ENCODE data around the gene MIA.

The MIA gene

GRCh38 chr19:40803170-40803856, 28.0 kb downstream of the MIA start:
- H3K27ac ChIP-seq (ENCODE audit: low read length): no peak overlapping the region
- H3K4me3 ChIP-seq (ENCODE audit: low read length): no peak overlapping the region
- no peaks in the 10 kb centered on the region for H3K27me3 ChIP-seq (ENCODE audit: control insufficient read depth, insufficient read depth, low read length)
- H3K4me1 ChIP-seq (ENCODE audit: control insufficient read depth, insufficient read depth, low read length): peaks cover 7% of the 10 kb centered on the region
- no peak for DNase-seq (ENCODE audit: low read depth, low spot score)
- H3K9me3 ChIP-seq (ENCODE audit: control insufficient read depth, insufficient read depth, low read length): no peaks in the 10 kb centered on the region
- WGBS (ENCODE audit: insufficient coverage, insufficient read length): no CpG with 5 or more reads among the region's 9 CpGs
- peaks cover 23% of the 10 kb centered on the region for H3K36me3 ChIP-seq (ENCODE audit: control insufficient read depth, insufficient read depth, low read length)

- no peak overlapping the region for H3K27ac ChIP-seq (ENCODE audit: low read length)
- H3K4me3 ChIP-seq (ENCODE audit: low read length): no peak overlapping the region
- WGBS (ENCODE audit: insufficient coverage, insufficient read length): no CpG with 5 or more reads among the region's 6 CpGs
- no peaks in the 10 kb centered on the region for H3K9me3 ChIP-seq (ENCODE audit: control insufficient read depth, insufficient read depth, low read length)
- no peaks in the 10 kb centered on the region for H3K27me3 ChIP-seq (ENCODE audit: control insufficient read depth, insufficient read depth, low read length)
- H3K36me3 ChIP-seq (ENCODE audit: control insufficient read depth, insufficient read depth, low read length): peaks cover 26% of the 10 kb centered on the region
- peaks cover 7% of the 10 kb centered on the region for H3K4me1 ChIP-seq (ENCODE audit: control insufficient read depth, insufficient read depth, low read length)
- no peak for DNase-seq (ENCODE audit: low read depth, low spot score)
Measured at GRCh38 chr19:40803857-40804782, 28.8 kb downstream of the MIA start.

DNA sequence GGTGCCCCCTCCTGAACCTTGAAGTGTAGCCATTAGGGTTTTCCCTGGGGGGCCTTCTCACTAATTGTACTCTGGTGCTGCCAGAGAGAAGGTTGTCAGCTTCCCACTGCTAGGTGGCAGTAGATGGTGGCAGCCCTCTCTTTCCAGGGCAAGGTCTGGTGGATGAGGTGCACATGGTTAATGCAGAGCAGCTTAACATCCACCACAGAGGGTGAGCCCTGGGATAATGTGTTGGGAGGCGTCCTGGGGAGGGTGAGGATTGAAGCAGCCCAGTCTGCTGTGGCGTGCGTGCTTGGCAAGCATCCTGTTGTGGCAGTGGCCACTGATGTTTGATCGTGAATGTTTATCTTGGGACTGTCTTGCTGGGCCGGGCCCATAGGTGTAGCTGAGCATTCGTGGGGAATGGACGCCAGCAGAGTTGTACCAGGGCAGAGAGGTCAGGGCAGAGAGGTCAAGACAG, 29.5 kb downstream of the MIA start:
- Histone ChIP-seq H3K4me1 (ENCODE audit: control insufficient read depth, insufficient read depth, low read length) (peaks cover 7% of the 10 kb centered on the region), H3K27me3 (ENCODE audit: control insufficient read depth, insufficient read depth, low read length) (no peaks in the 10 kb centered on the region), H3K4me3 (ENCODE audit: low read length) (no peak overlapping the region), H3K36me3 (ENCODE audit: control insufficient read depth, insufficient read depth, low read length) (peaks cover 31% of the 10 kb centered on the region), H3K9me3 (ENCODE audit: control insufficient read depth, insufficient read depth, low read length) (no peaks in the 10 kb centered on the region), H3K27ac (ENCODE audit: low read length) (no peak overlapping the region)
- WGBS (ENCODE audit: insufficient coverage, insufficient read length): no CpG with 5 or more reads among the region's 7 CpGs
- no peak for DNase-seq (ENCODE audit: low read depth, low spot score)

DNA sequence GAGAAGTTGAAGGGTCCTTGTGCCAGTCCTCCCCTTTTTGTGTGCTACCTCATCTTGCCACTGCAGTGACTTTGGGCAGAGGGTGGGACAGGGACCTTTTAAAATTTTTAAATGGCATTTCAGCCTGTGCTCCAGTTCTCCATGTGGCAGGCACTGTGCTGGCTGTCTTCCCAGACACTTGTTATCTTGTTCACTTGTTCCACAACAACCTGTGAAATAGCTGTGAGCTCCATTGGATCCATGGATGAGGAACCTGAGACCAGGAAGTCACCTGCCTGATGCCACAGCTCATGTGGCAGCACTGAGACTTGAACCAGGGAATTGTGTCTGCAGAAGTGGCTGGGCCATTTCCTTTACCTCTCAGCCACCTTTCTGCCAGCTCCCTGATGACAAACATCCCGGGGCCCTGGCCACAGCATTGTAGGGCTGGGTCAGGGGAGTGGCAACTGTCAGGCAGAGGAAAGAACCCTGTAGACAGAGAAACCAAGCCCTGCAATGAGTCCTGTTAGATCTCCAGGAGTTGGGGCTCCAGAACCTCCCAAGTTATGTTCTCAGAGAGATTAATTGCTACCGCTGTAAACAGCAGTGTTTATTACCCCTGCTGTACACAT, 30.0 kb downstream of the MIA start:
- H3K4me1 ChIP-seq (ENCODE audit: control insufficient read depth, insufficient read depth, low read length): peaks cover 7% of the 10 kb centered on the region
- no peak overlapping the region for H3K4me3 ChIP-seq (ENCODE audit: low read length)
- no peaks in the 10 kb centered on the region for H3K9me3 ChIP-seq (ENCODE audit: control insufficient read depth, insufficient read depth, low read length)
- no CpG with 5 or more reads among the region's 2 CpGs for WGBS (ENCODE audit: insufficient coverage, insufficient read length)
- H3K27me3 ChIP-seq (ENCODE audit: control insufficient read depth, insufficient read depth, low read length): no peaks in the 10 kb centered on the region
- DNase-seq (ENCODE audit: low read depth, low spot score): no peak
- peaks cover 31% of the 10 kb centered on the region for H3K36me3 ChIP-seq (ENCODE audit: control insufficient read depth, insufficient read depth, low read length)
- no peak overlapping the region for H3K27ac ChIP-seq (ENCODE audit: low read length)

GRCh38 chr19:40806423-40807146, 31.3 kb downstream of the MIA start:
- H3K27ac ChIP-seq (ENCODE audit: low read length): no peak overlapping the region

GRCh38 chr19:40807147-40808020, 32.1 kb downstream of the MIA start:
- Histone ChIP-seq H3K27me3 (ENCODE audit: control insufficient read depth, insufficient read depth, low read length) (no peaks in the 10 kb centered on the region), H3K9me3 (ENCODE audit: control insufficient read depth, insufficient read depth, low read length) (no peaks in the 10 kb centered on the region), H3K4me1 (ENCODE audit: control insufficient read depth, insufficient read depth, low read length) (peaks cover 1% of the 10 kb centered on the region; the same call in 1 of the 2 replicates), H3K27ac (ENCODE audit: low read length) (no peak overlapping the region), H3K4me3 (ENCODE audit: low read length) (no peak overlapping the region), H3K36me3 (ENCODE audit: control insufficient read depth, insufficient read depth, low read length) (peaks cover 16% of the 10 kb centered on the region)
- no CpG with 5 or more reads among the region's 18 CpGs for WGBS (ENCODE audit: insufficient coverage, insufficient read length)
- no peak for DNase-seq (ENCODE audit: low read depth, low spot score)

More at GRCh38 chr19:40806423-40807146, 31.3 kb downstream of the MIA start:
- Histone ChIP-seq H3K9me3 (ENCODE audit: control insufficient read depth, insufficient read depth, low read length) (no peaks in the 10 kb centered on the region), H3K36me3 (ENCODE audit: control insufficient read depth, insufficient read depth, low read length) (peaks cover 21% of the 10 kb centered on the region), H3K4me3 (ENCODE audit: low read length) (no peak overlapping the region), H3K27me3 (ENCODE audit: control insufficient read depth, insufficient read depth, low read length) (no peaks in the 10 kb centered on the region), H3K4me1 (ENCODE audit: control insufficient read depth, insufficient read depth, low read length) (peaks cover 1% of the 10 kb centered on the region; the same call in 1 of the 2 replicates)
- WGBS (ENCODE audit: insufficient coverage, insufficient read length): no CpG with 5 or more reads among the region's 26 CpGs
- peak; percentile 95 for DNase-seq (ENCODE audit: low read depth, low spot score)

DNA sequence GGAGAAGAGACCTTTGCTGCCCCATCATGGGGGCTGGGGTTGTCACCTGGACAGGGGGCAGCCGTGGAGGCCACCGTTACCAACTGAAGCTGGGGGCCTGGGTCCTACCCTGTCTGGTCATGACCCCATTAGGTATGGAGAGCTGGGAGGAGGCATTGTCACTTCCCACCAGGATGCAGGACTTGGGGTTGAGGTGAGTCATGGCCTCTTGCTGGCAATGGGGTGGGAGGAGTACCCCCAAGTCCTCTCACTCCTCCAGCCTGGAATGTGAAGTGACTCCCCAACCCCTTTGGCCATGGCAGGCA, 32.7 kb downstream of the MIA start:
- no peaks in the 10 kb centered on the region for H3K9me3 ChIP-seq (ENCODE audit: control insufficient read depth, insufficient read depth, low read length)
- no CpG with 5 or more reads among the region's 2 CpGs for WGBS (ENCODE audit: insufficient coverage, insufficient read length)
- DNase-seq (ENCODE audit: low read depth, low spot score): no peak
- H3K27ac ChIP-seq (ENCODE audit: low read length): no peak overlapping the region
- peaks cover 16% of the 10 kb centered on the region for H3K36me3 ChIP-seq (ENCODE audit: control insufficient read depth, insufficient read depth, low read length)
- no peak overlapping the region for H3K4me3 ChIP-seq (ENCODE audit: low read length)
- peaks cover 1% of the 10 kb centered on the region; the same call in 1 of the 2 replicates for H3K4me1 ChIP-seq (ENCODE audit: control insufficient read depth, insufficient read depth, low read length)
- no peaks in the 10 kb centered on the region for H3K27me3 ChIP-seq (ENCODE audit: control insufficient read depth, insufficient read depth, low read length)

DNA sequence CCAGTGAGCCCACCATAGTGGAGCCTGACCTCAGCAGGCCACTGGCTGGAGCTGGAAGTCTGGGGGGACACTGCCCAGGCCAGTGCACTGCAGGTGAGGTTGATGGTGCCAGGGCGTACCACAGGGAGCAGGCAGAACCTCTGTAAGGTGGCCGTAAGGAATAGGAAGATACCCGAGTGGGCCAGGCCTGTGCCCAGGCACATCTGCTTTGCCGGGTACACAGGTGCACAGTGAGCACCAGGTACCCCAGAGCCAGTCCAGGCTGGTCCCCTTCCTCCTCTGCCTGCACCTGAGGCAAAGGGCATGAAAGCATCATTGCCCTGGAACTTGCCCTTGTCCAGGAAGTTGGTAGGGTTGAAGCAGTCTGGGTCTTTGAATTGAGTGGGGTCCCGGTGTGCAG, 33.2 kb downstream of the MIA start:
- Histone ChIP-seq H3K4me3 (ENCODE audit: low read length) (no peak overlapping the region), H3K36me3 (ENCODE audit: control insufficient read depth, insufficient read depth, low read length) (peaks cover 14% of the 10 kb centered on the region), H3K4me1 (ENCODE audit: control insufficient read depth, insufficient read depth, low read length) (peaks cover 1% of the 10 kb centered on the region; the same call in 1 of the 2 replicates), H3K9me3 (ENCODE audit: control insufficient read depth, insufficient read depth, low read length) (no peaks in the 10 kb centered on the region), H3K27me3 (ENCODE audit: control insufficient read depth, insufficient read depth, low read length) (no peaks in the 10 kb centered on the region), H3K27ac (ENCODE audit: low read length) (no peak overlapping the region)
- no CpG with 5 or more reads among the region's 5 CpGs for WGBS (ENCODE audit: insufficient coverage, insufficient read length)
- no peak for DNase-seq (ENCODE audit: low read depth, low spot score)

DNA sequence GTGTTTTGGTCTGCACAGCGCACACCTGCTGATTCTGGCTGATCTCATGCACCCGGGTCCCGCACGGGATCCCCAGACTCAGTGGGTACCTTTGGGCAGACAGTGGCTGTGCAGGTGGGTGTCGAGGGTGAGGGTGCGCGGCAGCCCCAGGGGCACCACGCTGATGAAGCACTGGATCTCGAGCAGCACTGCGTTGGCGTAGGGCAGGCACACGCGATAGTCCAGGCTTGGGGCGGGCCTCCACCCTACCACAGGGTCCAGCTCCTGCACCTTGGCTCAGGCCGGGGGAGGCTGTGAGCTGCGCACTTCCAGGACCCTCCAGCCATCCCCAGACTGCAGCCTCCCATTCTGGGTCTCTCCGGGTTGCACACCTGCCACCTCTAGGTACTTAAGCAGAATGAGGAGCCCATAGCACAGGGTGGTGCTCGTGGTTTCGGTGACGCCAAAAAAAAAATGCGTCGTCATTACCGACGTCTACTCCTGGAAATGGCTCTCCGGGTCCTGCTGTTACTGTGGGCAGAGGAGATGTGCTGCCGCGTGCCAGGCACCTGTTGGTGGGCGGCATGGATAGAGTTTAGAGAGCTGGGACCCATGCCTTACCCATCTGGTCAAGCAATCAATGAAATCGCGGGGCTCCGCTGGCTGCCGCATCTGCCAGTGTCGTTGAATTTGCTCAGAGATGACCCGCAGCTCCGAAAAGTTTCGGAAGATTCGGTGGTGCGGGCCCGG, 34.2 kb downstream of the MIA start:
- peaks cover 14% of the 10 kb centered on the region for H3K36me3 ChIP-seq (ENCODE audit: control insufficient read depth, insufficient read depth, low read length)

More for the DNA sequence above, 34.2 kb downstream of the MIA start:
- no peak for DNase-seq (ENCODE audit: low read depth, low spot score)
- no peaks in the 10 kb centered on the region for H3K9me3 ChIP-seq (ENCODE audit: control insufficient read depth, insufficient read depth, low read length)
- no CpG with 5 or more reads among the region's 39 CpGs for WGBS (ENCODE audit: insufficient coverage, insufficient read length)
- no peak overlapping the region for H3K4me3 ChIP-seq (ENCODE audit: low read length)
- peaks cover 1% of the 10 kb centered on the region; the same call in 1 of the 2 replicates for H3K4me1 ChIP-seq (ENCODE audit: control insufficient read depth, insufficient read depth, low read length)
- H3K27ac ChIP-seq (ENCODE audit: low read length): no peak overlapping the region
- H3K27me3 ChIP-seq (ENCODE audit: control insufficient read depth, insufficient read depth, low read length): no peaks in the 10 kb centered on the region

Data from iPS DF 6.9 (cell line).